Forelimb muscle (tissue), 1 donor: ENCODE measurements around the gene TMEM190. TPM values are rescaled to one million over a fixed set of nuclear protein-coding genes. Genes with fewer than 3 reads are reported as not detected.
"Not testable (repeated sequence)": the region's sequence is repeated elsewhere in the genome, so short reads cannot be mapped to it uniquely, and the experiment has no call there.

Experiments used
- DNase-seq: peaks from one replicate; pipeline ENCODE4 v3.0.0-alpha.2; 2013; ENCODE audit warnings: low read depth
- polyA plus RNA-seq: library from polyadenylated mRNA; unstranded; fragments of 120-200 nt; gene quantifications from one replicate; pipeline ENCODE4 v1.2.1, GENCODE V29; 2013; ENCODE audit not compliant: insufficient read length

TMEM190 gene
- polyA plus RNA-seq = not detected

DNA sequence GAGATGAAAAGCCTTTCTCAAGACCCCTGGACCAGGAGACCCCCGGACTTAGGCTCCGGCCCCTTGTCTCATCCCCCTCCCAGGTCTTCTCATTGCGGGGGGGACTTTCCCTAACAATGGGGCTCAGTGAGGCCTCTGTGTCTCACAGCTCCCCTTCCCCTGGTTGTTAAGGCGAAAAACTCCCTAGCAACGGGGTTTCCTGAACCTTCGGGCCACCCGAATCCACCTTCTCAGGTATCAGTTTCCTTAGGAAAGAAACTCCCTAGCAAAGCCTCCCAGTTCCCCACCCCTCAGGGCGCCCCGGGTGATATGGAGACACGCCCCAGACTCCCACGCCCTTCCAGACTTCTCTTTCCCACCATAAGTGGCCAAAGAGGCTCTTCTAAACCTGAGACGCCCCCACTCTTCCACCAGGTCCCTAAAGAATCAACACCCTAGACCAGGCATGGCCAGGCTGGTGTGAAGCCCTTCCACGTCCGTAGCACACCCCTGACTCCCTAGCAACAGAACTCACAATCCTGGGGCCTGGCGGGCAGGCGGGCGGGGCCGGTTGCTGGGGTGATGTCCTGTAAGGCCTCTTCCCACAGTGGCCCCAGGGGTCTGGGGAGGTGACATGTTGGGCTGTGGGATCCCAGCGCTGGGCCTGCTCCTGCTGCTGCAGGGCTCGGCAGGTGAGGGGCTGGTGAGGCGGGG is at the start of gene TMEM190:
Gene TMEM190, plus strand, starts transcription at position 586 of the 693 bp plus-strand sequence. Its CDS starts 28 bp downstream, at position 614.
- DNase-seq = no peak

DNA sequence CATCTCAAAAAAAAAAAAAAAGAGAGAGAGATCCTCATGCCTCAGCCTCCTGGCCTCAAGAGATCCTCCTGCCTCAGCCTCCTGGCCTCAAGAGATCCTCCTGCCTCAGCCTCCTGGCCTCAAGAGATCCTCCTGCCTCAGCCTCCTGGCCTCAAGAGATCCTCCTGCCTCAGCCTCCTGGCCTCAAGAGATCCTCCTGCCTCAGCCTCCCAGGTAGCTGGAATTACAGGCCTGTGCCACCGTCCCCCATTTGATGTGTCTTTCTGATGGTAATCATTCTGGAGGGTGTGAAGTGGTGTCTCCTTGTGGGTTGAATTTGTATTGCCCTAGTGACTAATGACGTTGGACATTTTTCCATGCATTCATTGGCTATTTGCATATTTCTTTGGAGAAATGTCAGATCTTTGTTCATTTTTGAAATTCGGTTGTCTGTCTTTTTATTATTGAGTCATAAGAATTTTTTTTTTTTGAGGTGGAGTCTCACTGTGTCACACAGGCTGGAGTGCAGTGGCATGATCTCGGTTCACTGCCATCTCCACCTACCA is 47.8 kb upstream of the TMEM190 start:
- not testable (repeated sequence) for DNase-seq

DNA sequence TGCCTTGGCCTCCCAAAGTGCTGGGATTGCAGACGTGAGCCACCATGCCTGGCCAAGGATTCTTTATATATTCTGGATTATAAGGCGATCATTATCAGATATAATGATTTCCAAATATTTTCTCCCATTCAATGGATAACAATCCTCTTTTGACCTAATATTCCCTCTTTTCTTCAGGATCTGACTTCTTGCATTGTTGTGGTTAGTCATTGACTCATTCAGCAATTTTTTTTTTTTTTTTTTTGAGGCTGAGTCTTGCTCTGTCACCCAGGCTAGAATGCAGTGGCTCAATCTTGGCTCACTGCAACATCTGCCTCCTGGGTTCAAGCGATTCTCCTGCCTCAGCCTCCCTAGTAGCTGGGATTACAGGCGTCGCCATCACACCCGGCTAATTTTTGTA is 46.8 kb upstream of the TMEM190 start:
- not testable (repeated sequence) for DNase-seq

DNA sequence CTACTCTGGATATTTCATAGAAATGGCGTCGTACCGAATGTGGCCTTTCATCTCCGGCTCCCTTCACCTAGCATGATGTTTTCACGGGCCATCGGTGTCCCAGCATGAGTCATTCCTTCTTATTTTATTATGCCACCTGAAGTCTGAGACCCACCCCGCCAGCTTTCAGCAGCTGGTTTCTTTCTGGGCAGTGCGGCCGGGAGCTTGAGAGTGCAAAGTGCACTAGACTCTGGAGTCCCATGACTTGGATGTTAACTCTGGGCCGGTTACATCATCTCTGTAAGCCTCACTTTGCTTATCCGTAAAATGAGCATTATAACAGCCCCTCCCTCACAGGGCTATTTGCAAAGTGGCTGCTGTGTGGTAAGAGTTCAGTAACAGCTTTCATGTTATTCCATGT is 42.8 kb upstream of the TMEM190 start:
- DNase-seq = no peak

DNA sequence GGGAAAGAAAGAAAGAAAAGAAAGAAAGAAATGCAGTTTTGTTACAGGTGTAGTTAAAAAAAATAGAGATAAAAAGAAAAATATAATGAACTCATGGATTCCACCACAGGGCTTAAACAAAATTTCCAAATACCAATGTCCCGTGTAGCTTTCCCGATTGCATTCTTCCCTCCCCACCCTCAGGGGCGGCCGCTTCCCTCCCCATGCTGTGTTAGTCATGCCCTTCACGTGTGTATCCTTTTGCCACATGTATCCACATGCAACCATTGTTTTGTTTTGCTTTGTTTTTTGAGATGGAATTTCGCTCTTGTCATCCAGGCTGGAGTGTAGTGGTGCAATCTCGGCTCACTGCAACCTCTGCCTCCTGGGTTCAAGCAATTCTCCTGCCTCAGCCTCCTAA is 40.5 kb upstream of the TMEM190 start:
- DNase-seq = no peak

DNA sequence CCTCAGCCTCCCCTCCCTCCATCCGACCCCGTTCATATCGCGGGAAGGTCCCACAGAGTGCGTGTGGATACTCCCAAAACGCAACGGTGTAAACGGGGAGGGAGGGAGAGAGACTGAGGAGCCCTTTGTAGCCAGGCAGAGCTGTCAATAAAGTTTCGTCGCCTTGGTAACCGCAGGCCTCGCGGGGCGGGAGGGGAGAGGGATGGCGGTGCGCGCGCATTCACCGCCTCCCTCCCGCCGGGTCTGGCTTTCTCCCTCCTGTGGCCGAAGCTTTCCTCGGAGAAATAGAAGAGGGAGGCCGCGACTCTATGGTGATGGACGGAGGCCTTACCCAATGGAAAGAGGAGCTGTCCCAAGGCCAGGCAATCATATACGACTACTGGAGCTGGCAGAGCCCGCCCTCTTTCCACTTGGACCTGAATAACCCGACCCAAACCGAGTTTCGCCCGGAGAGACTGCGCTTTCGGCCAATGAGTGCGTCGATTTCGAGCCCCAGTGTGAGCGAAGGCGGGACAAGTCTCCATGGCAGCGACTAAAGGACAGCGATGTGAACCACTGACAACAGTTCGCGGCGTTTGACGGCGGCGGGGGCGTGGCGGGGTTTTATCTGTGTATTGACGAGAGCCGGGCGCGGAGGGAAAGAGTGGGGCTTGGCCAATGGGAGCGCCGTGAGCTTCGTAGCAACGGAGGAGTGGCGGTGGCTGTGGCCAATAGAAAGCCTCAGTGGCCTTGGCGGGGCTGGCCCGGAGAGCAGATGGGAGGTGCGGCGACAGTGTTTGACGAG is 37.3 kb upstream of the TMEM190 start, which contains the start of gene KMT5C:
Gene KMT5C, plus strand, starts transcription at position 772 of the 784 bp plus-strand sequence. CDS start 2,061 bp downstream, outside the sequence.
- peak; percentile 100 for DNase-seq

DNA sequence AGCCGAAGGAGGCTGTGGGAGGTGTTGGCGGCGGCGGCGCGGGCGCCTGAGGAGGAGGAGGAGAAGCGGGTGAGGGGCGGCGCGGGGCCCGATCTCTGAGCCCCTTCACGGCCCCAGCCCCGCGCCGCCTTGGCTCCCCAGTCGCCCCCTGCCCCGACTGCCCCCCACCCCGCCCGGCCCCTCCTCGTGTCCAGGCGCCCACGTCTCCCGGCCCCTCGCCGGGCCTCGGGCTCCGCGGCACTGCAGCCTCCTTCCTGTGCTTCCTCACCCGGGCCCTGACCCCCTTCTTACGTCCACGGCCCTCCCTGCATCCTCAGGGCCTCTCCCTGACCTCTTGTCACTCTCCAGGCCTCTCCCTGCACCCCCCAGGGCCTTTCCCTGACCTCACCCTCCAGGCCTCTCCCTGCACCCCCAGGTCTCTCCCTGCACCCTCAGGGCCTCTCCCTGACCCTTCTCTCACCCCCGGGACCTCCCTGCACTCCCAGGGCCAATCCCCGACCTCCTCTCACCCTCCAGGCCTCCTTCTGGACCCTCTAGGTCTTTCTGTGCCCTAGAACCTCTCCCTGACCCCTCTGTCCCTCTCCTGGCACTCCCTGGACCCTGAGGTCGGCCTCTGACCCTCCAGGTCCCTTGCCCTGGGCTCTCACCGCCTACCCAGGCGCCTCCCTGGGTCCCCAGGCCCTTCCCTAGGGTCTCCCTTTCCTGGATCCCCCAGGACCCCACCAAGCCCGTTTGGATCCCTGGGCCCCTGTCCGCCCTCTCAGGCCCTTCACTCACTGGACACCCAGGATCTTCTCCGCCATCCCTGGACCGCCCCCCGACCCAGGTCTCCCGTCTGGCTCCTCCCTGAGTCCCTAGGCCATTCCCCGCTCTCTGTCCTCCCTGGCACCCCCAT is 36.5 kb upstream of the TMEM190 start:
- DNase-seq = no peak

DNA sequence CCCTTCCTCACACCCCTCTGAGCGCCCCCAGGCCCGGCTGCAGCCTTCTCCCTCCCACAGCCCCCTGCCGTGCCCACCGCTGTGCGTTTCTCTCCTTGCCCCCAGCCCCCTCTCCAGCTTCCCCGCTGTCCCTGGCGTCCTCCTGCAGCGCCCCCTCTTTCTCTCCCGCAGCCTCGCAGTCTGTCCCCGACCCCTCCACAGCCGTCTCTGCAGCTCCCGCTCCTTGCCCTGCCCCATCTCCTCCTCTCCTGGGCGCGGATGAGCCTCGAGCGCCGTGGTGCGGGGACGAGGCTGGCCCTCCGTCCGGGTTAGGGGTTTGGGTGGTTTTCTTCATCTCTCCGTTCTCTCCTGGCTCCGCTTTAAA is 35.9 kb upstream of the TMEM190 start:
- no peak for DNase-seq

DNA sequence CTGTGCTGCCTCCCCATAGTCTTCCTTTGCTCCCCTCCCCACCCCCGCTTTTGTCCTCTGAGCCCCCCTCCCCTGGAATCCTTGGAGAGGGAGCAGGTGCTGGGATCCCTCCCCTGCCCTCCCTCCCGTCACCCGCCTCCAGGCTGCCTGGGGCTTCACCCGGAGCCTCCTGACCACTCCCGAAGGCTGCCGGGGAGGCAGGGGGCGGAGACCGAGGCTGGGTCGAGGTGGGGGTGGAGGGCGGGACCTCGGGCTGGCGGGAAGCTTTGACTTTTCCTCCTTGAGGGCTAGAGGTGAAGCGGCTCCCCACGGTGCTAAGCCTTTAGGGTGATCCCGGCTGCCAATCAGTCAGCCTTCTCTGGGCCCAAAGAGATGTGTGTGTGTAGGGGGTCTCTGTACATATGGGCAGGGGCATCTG is 35.4 kb upstream of the TMEM190 start:
- no peak for DNase-seq

DNA sequence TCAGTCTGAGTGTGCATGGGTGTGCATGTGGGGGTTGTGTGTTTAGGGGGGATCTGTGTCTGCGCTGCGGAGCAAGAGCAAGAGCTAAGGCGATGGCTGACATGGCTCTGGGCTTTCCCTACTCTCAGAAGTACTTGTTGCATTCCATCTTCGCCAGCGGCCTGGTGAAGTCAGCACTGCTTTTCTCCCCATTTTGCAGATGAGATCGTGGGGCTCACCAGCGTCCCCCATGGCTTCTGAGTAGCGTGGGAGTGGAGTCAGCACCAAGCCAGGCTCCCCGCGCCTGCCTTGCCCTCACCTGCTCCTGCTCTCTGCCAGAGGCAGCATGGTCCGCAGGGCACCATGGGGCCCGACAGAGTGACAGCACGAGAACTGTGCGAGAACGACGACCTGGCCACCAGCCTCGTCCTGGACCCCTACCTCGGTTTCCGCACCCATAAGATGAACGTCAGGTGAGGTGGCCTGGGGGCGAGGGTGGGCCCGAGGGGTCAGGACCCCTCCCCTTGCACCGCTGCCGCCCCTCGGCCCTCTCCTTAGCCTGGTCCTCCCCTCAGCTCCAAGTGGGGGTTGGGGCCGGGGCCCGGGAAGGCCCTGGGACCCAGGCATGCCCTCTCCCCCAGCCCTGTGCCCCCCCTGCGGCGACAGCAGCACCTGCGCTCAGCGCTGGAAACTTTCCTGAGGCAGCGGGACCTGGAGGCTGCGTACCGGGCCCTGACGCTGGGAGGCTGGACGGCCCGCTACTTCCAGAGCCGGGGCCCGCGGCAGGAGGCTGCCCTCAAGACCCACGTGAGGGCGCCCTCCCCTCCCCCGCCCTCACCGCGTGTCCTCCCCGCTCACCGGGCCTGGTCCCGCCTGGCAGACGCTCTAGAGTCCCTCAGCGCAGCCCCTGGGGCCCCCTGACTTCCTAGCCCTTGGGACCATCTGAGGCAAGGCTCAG is 34.8 kb upstream of the TMEM190 start:
- no peak for DNase-seq

DNA sequence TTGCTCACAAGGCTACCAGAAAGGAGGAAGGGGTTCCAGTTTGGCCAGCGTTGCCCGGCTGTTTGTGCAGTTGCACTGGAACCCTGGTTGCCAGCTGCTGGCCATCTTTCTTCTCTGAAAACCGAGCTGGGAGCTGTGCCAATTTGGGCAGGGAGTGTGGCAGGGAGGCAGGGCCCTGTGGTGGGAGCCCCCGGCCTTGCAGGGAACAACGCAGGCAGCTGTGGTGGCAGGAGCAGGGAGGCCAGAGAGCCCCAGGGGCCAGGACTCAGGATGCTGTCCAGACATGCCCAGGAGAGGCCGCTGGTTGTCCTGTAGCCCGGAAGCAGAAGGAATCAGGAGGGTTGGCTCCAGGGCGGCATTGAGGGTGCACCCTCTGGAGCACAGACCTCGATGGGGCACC is 32.2 kb upstream of the TMEM190 start:
- no peak for DNase-seq

DNA sequence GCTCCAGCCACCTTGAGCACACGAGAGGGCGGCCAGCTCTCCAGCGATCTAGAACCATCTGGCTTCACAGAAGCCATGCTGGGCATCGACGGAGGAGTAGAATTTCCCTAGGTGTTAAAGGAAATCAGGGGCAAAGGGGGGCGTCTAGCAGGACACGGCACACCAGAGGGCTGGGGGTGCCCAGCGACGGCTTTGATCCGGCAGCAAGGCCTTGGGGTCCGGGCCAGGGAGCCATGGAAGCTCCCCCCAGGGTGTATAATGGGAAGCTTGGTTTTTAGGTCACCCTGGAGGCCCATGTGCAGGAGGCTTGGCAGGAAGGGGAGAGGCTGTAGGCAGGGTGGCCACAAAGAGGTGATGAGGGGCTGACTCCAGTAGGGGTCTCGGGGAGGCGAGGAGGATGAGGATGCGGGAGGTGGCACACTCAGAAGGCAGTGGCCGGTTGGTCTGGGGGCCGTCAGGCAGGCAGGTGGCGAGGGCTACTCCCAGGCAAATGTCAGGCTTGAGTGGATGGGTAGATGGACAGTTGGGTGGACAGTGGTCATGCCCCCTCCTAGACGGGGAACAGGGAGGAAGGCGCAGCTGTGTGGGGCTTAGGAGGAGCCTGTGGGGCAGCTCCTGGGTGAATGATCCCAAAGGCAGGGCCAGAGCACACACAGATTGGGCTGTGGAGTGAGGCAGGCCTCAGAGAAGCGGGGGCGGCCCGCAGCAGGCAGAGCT is 31.4 kb upstream of the TMEM190 start:
- no peak for DNase-seq

DNA sequence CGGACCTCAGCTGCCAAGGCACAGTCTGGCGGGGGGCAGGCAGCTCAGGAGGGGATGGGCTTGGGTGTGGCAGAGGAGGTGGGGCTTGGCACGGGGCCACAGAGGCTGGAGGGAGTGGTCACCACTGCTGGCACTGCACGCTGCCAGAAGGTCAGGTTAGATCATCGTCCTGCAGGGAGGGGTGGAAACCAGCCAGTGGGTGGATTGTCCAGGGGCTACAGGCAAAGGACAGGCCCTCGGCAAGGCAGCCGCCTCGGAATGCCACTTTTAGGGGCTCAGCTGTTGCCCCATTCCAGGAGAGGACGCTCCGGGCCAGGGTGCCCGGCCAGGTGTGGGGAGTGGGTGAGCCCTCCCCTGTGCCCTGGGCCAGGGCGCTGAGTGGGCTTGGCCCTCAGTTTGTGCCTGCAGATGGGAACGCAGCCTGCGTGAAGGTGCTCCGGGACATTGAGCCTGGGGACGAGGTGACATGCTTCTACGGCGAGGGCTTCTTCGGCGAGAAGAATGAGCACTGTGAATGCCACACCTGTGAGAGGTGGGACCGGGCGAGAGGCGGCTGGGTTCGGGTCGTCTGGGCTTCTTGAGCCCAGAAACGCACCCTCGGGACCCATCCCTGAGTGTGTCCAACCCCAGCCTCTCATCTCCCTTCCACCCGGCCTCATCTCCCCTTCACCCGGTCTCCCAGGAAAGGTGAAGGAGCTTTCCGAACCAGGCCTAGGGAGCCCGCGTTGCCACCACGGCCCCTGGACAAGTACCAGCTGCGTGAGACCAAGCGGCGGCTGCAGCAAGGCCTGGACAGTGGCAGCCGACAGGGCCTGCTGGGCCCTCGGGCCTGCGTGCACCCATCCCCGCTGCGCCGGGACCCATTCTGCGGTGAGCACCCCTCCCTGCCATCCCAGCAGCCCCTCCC is 30.6 kb upstream of the TMEM190 start:
- DNase-seq = no peak

DNA sequence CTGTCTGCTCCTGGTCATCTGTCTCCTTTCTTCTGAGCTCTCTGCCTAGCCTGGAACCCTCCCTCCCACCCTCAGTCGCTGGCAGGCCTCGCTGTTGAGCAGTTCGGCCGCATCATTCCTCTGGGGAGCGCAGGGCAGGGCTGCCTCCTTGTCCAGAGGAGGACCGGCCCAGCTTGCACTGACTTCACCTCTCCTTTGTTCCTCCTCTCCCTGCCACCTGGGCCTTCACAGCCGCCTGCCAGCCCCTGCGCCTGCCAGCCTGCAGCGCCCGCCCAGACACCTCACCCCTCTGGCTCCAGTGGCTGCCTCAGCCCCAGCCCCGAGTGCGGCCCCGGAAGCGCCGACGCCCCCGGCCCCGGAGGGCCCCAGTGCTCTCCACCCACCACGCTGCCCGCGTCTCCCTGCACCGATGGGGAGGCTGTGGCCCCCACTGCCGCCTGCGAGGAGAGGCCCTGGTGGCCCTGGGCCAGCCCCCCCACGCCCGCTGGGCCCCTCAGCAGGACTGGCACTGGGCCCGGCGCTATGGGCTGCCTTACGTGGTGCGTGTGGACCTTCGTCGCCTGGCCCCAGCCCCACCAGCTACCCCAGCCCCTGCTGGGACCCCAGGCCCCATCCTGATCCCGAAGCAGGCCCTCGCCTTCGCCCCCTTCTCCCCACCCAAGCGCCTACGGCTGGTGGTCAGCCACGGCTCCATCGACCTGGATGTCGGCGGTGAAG is 29.7 kb upstream of the TMEM190 start:
- DNase-seq = no peak

DNA sequence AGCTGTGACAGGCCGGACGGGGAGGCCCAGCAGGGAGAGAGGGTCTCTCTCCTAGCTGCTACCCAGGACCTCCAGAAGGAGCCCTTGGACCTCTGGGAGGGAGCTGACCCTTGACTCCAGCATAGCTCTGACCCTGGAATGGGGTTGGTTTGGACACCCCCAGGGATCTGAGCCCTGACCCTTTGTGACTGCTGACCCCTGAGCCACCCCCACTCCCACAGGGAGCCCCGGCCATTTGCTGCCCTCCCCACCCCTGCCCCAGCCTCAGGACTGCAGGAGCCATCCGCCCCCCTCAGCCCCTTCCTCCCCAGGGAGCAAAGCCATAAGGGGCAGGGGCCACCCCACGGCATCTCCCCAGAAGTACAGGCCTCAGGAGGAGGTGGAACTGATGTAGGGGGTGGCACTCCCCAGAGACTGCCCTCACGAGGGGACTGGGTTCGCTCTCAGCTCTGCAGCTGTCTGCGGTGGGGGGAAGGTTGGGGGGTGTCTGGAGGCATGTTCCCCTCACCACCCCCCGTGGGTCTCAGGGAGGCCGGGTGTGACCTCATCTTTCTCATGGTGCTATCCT is 29.1 kb upstream of the TMEM190 start:
- DNase-seq = no peak

DNA sequence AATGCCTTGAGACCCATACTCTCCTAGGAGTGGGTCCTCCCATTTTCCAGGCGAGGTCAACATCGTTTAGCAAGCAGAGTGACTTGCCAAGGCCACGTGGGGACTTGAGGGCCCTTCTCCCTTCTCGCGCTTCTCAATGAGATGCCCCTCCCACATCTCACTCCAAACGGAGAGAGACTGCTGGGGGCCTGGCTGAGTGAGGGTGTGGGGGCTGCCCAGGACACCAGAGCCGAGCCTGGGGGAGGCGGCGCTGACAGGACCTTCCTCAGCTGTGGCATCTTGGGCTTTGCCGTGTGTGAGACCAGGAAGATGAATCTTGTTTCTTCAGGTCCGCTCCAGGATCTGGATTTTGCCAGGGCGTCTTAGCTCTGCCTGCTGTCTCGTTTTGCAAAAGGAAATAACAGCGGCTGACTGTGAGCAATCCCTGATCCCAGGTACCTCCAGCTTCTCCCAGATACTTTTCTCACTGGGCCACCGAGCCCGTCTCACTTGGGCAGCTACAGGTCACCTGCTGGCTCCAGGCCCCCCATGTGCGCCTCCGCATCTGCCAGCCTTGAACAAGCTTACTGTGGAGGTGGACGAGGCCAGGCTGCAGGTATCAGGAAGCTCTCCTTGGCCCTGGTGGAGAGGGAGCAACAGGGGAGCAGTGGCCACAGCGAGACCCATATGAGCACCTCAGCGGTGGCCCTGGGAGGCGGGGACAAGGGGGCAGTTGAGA is 28.1 kb upstream of the TMEM190 start:
- no peak for DNase-seq

DNA sequence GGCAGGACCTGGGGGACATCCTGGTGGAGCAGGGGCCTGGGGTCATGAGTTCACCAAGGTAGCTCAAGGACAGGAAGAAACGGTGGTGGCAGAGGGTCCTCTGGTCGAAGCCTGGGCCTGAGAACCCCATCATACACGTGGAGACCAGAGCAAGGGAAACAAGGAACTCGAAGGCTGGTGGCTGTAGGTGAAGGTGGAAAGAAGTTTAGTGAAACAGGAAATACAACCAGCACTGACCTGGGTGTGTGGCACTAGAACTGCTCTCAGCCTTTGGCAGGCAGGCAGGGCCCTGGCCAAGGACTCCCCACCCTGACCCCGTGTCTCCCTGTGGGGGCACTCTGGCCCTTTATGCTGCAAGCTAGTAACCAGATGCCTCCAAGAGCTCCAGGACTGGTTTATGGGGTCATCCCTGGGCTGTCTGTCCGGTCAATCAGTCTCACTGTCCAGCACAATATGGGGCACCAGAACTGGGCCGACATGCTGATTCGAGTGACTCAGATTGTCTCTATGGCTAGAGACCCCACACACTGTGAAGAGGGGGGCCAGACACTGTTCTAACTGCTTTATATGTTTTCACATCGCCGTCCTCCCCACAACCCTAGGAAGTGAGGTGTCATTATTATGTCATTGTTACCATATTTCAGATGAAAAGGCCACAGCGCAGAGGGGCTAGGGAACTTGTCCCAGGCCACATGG is 25.9 kb upstream of the TMEM190 start:
- DNase-seq = no peak
